EL (cell line): ENCODE measurements around the gene FHL1.
A peak's percentile ranks its signal among the peaks of the same experiment; 100 is the strongest.
"Not testable (repeated sequence)": the region's sequence is repeated elsewhere in the genome, so short reads cannot be mapped to it uniquely, and the experiment has no call there.

ENCODE experiments used
- DNase-seq: peaks from one replicate; pipeline ENCODE4 v3.0.0-alpha.2; 2016

Gene FHL1

GRCh38 chrX:136211766-136212556, 64.6 kb downstream of the FHL1 start:
- no peak for DNase-seq

GRCh38 chrX:136212557-136213111, 65.3 kb downstream of the FHL1 start:
- no peak for DNase-seq

- DNase-seq, result peak; percentile 96
These were observed 67.2 kb downstream of the FHL1 start for GRCh38 chrX:136214551-136214950.

- DNase-seq, result peak; percentile 40
These were observed 68.2 kb downstream of the FHL1 start for GRCh38 chrX:136215559-136215958.

- no peak for DNase-seq
These were observed 72.6 kb downstream of the FHL1 start for GRCh38 chrX:136219893-136220292.

- DNase-seq, result no peak
These were observed 73.2 kb downstream of the FHL1 start for GRCh38 chrX:136220540-136220939.

GRCh38 chrX:136220951-136221350, 73.6 kb downstream of the FHL1 start:
- no peak for DNase-seq

GRCh38 chrX:136221851-136222513, 74.6 kb downstream of the FHL1 start:
- DNase-seq, result no peak

- no peak for DNase-seq
These were observed 79.7 kb downstream of the FHL1 start for GRCh38 chrX:136227074-136227473.

- DNase-seq, result no peak
These were observed 80.9 kb downstream of the FHL1 start for GRCh38 chrX:136227948-136228838.

- DNase-seq, result no peak
These were observed 81.5 kb downstream of the FHL1 start for GRCh38 chrX:136228839-136229207.

- no peak for DNase-seq
These were observed 89.7 kb downstream of the FHL1 start for GRCh38 chrX:136237074-136237473.

- DNase-seq, result not testable (repeated sequence)
These were observed 90.5 kb downstream of the FHL1 start for GRCh38 chrX:136237849-136238248.

GRCh38 chrX:136246201-136246600, 98.9 kb downstream of the FHL1 start:
- DNase-seq, result no peak

GRCh38 chrX:136250191-136251040, 103.1 kb downstream of the FHL1 start:
- peak; percentile 26 for DNase-seq

GRCh38 chrX:136251041-136251991, 104.0 kb downstream of the FHL1 start, which contains the start of gene MAP7D3:
TSS of gene MAP7D3 (minus strand) at chrX:136251400. CDS start at chrX:136251358, 42 bp downstream.
- peak; percentile 61 for DNase-seq

GRCh38 chrX:136255541-136255940, 108.2 kb downstream of the FHL1 start:
- DNase-seq, result no peak

GRCh38 chrX:136256026-136256425, 108.7 kb downstream of the FHL1 start:
- no peak for DNase-seq

- DNase-seq, result no peak
These were observed 111.6 kb downstream of the FHL1 start for GRCh38 chrX:136258951-136259350.

- DNase-seq, result peak; percentile 80
These were observed 112.2 kb downstream of the FHL1 start for GRCh38 chrX:136259543-136259942.

- DNase-seq, result peak; percentile 86
These were observed 113.4 kb downstream of the FHL1 start for GRCh38 chrX:136260776-136261175.
